Tibial artery (tissue), 4 donors: ENCODE results near the gene SLC15A4.
"Not testable (repeated sequence)": the region's sequence is repeated elsewhere in the genome, so short reads cannot be mapped to it uniquely, and the experiment has no call there.

Source experiments
- DNase-seq, 2 donors: peaks; one replicate each; pipeline ENCODE4 v3.0.0-alpha.2; 2019
- H3K27ac ChIP-seq, 2 donors: fragments of 200-600 bp; sonication (generic) in 1 of 2; 1 replicate in 1 of 2; 2 replicates in 1 of 2; pipeline ENCODE4 v1.5.1; 2018 to 2019; ENCODE audit warnings: mild to moderate bottlenecking in 1 of 2
- H3K27me3 ChIP-seq, 2 donors: fragments of 200-600 bp; sonication (generic) in 1 of 2; one replicate each; pipeline versions ENCODE4 v1.5.1 to v1.6.0; 2016 to 2019
- H3K36me3 ChIP-seq, 3 donors: fragments of 200-600 bp; sonication (generic) in 2 of 3; one replicate each; pipeline ENCODE4 v1.5.1; 2016 to 2019; ENCODE audit warnings: mild to moderate bottlenecking in 2 of 3
- H3K4me1 ChIP-seq, 4 donors: fragments of 200-600 bp; sonication (generic) in 2 of 4; 1 replicate in 3 of 4; 2 replicates in 1 of 4; pipeline ENCODE4 v1.5.1; 2016 to 2019
- H3K4me3 ChIP-seq, 2 donors: fragments of 200-600 bp; sonication (generic) in 1 of 2; 1 replicate in 1 of 2; 2 replicates in 1 of 2; pipeline ENCODE4 v1.5.1; 2018 to 2019; ENCODE audit warnings: mild to moderate bottlenecking in 2 of 2
- H3K9me3 ChIP-seq, 3 donors: fragments of 200-600 bp; sonication (generic) in 1 of 3; one replicate each; pipeline ENCODE4 v1.5.1; 2016 to 2019
- CTCF ChIP-seq, 2 experiments: fragments of 200-600 bp in 1 of 2; fragments of 450-650 bp in 1 of 2; IDR thresholded peaks; one replicate each; pipeline ENCODE4 v1.5.1; 2017 to 2019; ENCODE audit warnings: antibody characterized with exemption in 2 of 2, mild to moderate bottlenecking in 1 of 2, moderate library complexity in 1 of 2
- intact Hi-C: fragments of 100-400 bp; cut with DNase I; formaldehyde crosslinking; loops from one replicate; pipeline ENCODE4 v1.15.0; 2023; ENCODE audit warnings: low total_unique reads

SLC15A4 gene

GRCh38 chr12:128840862-128841468 lies 17.2 kb upstream of the SLC15A4 start:
- H3K9me3 ChIP-seq, result peaks cover 0 to 5% (median 0%) of the 10 kb centered on the region in 3 donors
- no peak for DNase-seq

GRCh38 chr12:128839885-128840284 lies 16.1 kb upstream of the SLC15A4 start:
- H3K27ac ChIP-seq, intact Hi-C loops, H3K9me3 ChIP-seq, H3K36me3 ChIP-seq, H3K4me1 ChIP-seq, H3K27me3 ChIP-seq, H3K4me3 ChIP-seq, DNase-seq: not testable (repeated sequence)

More at GRCh38 chr12:128840862-128841468, 17.2 kb upstream of the SLC15A4 start:
- H3K4me3 ChIP-seq, result no peak overlapping the region
- intact Hi-C loops, result no loop called here
- H3K27me3 ChIP-seq, result no peaks in the 10 kb centered on the region
- H3K4me1 ChIP-seq, result no peaks in the 10 kb centered on the region
- no peaks in the 10 kb centered on the region for H3K36me3 ChIP-seq
- no peak for TF ChIP-seq CTCF (IDR thresholded peaks at IDR 0.05)
- H3K27ac ChIP-seq, result no peak overlapping the region

GRCh38 chr12:128833418-128833817 lies 9.7 kb upstream of the SLC15A4 start:
- H3K36me3 ChIP-seq, result no peaks in the 10 kb centered on the region
- no peaks in the 10 kb centered on the region for H3K4me1 ChIP-seq
- no peak for TF ChIP-seq CTCF (IDR thresholded peaks at IDR 0.05)
- peaks cover 0 to 7% (median 0%) of the 10 kb centered on the region in 3 donors for H3K9me3 ChIP-seq
- no peaks in the 10 kb centered on the region for H3K27me3 ChIP-seq
- H3K4me3 ChIP-seq, result no peak overlapping the region
- H3K27ac ChIP-seq, result no peak overlapping the region
- intact Hi-C loops, result no loop called here
- no peak for DNase-seq

GRCh38 chr12:128830505-128830893 lies 6.7 kb upstream of the SLC15A4 start:
- intact Hi-C loops, result no loop called here
- Histone ChIP-seq H3K27ac (no peak overlapping the region), H3K4me3 (no peak overlapping the region)

GRCh38 chr12:128829861-128830504 lies 6.2 kb upstream of the SLC15A4 start:
- intact Hi-C loops, result no loop called here
- DNase-seq, result no peak

More at GRCh38 chr12:128830505-128830893, 6.7 kb upstream of the SLC15A4 start:
- no peak for DNase-seq
- H3K36me3 ChIP-seq, result peaks cover 0 to 4% (median 0%) of the 10 kb centered on the region in 3 donors
- TF ChIP-seq CTCF (IDR thresholded peaks at IDR 0.05), result no peak
- H3K9me3 ChIP-seq, result peaks cover 0 to 4% (median 0%) of the 10 kb centered on the region in 3 donors
- H3K4me1 ChIP-seq, result no peaks in the 10 kb centered on the region
- H3K27me3 ChIP-seq, result no peaks in the 10 kb centered on the region

More at GRCh38 chr12:128829861-128830504, 6.2 kb upstream of the SLC15A4 start:
- H3K9me3 ChIP-seq, result peaks cover 0 to 4% (median 0%) of the 10 kb centered on the region in 3 donors
- H3K4me1 ChIP-seq, result no peaks in the 10 kb centered on the region
- H3K27ac ChIP-seq, result no peak overlapping the region
- TF ChIP-seq CTCF (IDR thresholded peaks at IDR 0.05), result no peak
- H3K27me3 ChIP-seq, result no peaks in the 10 kb centered on the region
- peaks cover 0 to 4% (median 0%) of the 10 kb centered on the region in 3 donors for H3K36me3 ChIP-seq
- no peak overlapping the region for H3K4me3 ChIP-seq
